ENCODE results near the gene EYA2. TPM values are rescaled to one million over a fixed set of nuclear protein-coding genes. Genes with fewer than 3 reads are reported as not detected.

Gene EYA2
- total RNA-seq, 1 experiment from 2014 or later: 0.33 TPM

GRCh38 chr20:47044938-47045337 lies 150.3 kb downstream of the EYA2 start:
- H3K4me1 ChIP-seq (ENCODE audit: insufficient read depth, low read length): no peaks in the 10 kb centered on the region
- H3K36me3 ChIP-seq (ENCODE audit: low read depth, low read length): no peaks in the 10 kb centered on the region
- DNase-seq (no peak), ATAC-seq (no peak)
- H3K4me2 ChIP-seq (ENCODE audit: low read length): no peak overlapping the region
- H3K9me2 ChIP-seq (replicated peaks; ENCODE audit: low read length): no peaks in the 10 kb centered on the region
- no TSS peak for BruUV-seq (replicated peaks)
- H3F3A ChIP-seq (ENCODE audit: low read length, unreplicated experiment): no peaks in the 10 kb centered on the region
- no peaks in the 10 kb centered on the region for H3K9me3 ChIP-seq (ENCODE audit: low read length)
- no peak overlapping the region for H3K9ac ChIP-seq (ENCODE audit: low read length)
- peaks cover 51% of the 10 kb centered on the region for H3K27me3 ChIP-seq (ENCODE audit: low read length)
- TF ChIP-seq EZH2 (IDR thresholded peaks at IDR 0.05; ENCODE audit: low read length, unreplicated experiment): no peak
- TF ChIP-seq CTCF (conservative IDR thresholded peaks at IDR 0.05; ENCODE audit: low read depth, low read length): no peak
- TF ChIP-seq EZH2phosphoT487 (IDR thresholded peaks at IDR 0.05; ENCODE audit: borderline replicate concordance, low read length): no peak
- H4K20me1 ChIP-seq (ENCODE audit: low read length): no peaks in the 10 kb centered on the region
- H3K4me3 ChIP-seq (ENCODE audit: low read length): no peak overlapping the region
- H2AFZ ChIP-seq (ENCODE audit: low read length): no peak overlapping the region
- H3K79me2 ChIP-seq (ENCODE audit: low read length): no peaks in the 10 kb centered on the region
- intact Hi-C loops (cut with micrococcal nuclease): no loop called here
- ChIA-PET CTCF (no interaction called here), POLR2A (ENCODE audit: unreplicated experiment) (no interaction called here)
- no peak overlapping the region for H3K27ac ChIP-seq (ENCODE audit: low read length)

GRCh38 chr20:47048054-47048453 lies 153.4 kb downstream of the EYA2 start:
- intact Hi-C loops (cut with micrococcal nuclease): no loop called here
- BruUV-seq (replicated peaks): no TSS peak
- Histone ChIP-seq H3K79me2 (ENCODE audit: low read length) (no peaks in the 10 kb centered on the region), H3K9me2 (replicated peaks; ENCODE audit: low read length) (no peaks in the 10 kb centered on the region), H3K4me2 (ENCODE audit: low read length) (no peak overlapping the region), H3K9ac (ENCODE audit: low read length) (no peak overlapping the region), H3K4me3 (ENCODE audit: low read length) (no peak overlapping the region), H3K9me3 (ENCODE audit: low read length) (no peaks in the 10 kb centered on the region), H3K36me3 (ENCODE audit: low read depth, low read length) (no peaks in the 10 kb centered on the region), H3K27me3 (ENCODE audit: low read length) (peaks cover 61% of the 10 kb centered on the region), H3K27ac (ENCODE audit: low read length) (no peak overlapping the region), H2AFZ (ENCODE audit: low read length) (no peak overlapping the region), H3F3A (ENCODE audit: low read length, unreplicated experiment) (no peaks in the 10 kb centered on the region), H3K4me1 (ENCODE audit: insufficient read depth, low read length) (no peaks in the 10 kb centered on the region), H4K20me1 (ENCODE audit: low read length) (no peaks in the 10 kb centered on the region)
- ATAC-seq: no peak
- no peak for TF ChIP-seq EZH2phosphoT487 (IDR thresholded peaks at IDR 0.05; ENCODE audit: borderline replicate concordance, low read length)
- no peak for TF ChIP-seq CTCF (conservative IDR thresholded peaks at IDR 0.05; ENCODE audit: low read depth, low read length)
- no peak for TF ChIP-seq EZH2 (IDR thresholded peaks at IDR 0.05; ENCODE audit: low read length, unreplicated experiment)
- no peak for DNase-seq
- ChIA-PET POLR2A (ENCODE audit: unreplicated experiment) (no interaction called here), CTCF (no interaction called here)

DNA sequence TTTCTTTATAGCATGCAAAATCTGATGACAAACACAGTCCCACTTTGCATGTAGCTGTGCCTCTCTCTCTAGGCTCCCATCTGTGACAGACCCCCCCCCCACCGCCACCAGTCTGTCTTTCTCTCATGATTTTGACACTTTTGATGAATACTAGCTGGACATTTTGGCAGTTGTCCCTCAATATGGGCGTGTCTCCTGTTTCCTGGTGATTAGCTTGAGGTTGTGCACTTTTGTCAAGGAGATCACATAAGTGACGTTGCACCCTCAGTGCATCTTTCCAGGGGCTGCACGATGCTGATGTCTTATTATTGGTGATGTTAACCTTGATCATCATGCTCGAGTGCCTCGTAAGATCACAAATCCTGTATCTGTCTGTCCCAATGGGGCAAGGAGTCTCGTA lies 155.1 kb downstream of the EYA2 start:
- no peaks in the 10 kb centered on the region for H3K79me2 ChIP-seq (ENCODE audit: low read length)
- H3K9me2 ChIP-seq (replicated peaks; ENCODE audit: low read length): no peaks in the 10 kb centered on the region
- H3K4me2 ChIP-seq (ENCODE audit: low read length): no peak overlapping the region
- no peaks in the 10 kb centered on the region for H4K20me1 ChIP-seq (ENCODE audit: low read length)
- no peak overlapping the region for H3K4me3 ChIP-seq (ENCODE audit: low read length)
- H3K9me3 ChIP-seq (ENCODE audit: low read length): no peaks in the 10 kb centered on the region
- CTCF ChIA-PET: no interaction called here
- intact Hi-C loops (cut with micrococcal nuclease): no loop called here
- peaks cover 61% of the 10 kb centered on the region for H3K27me3 ChIP-seq (ENCODE audit: low read length)
- no peak for DNase-seq
- BruUV-seq (replicated peaks): no TSS peak
- no peak overlapping the region for H2AFZ ChIP-seq (ENCODE audit: low read length)
- no peaks in the 10 kb centered on the region for H3K36me3 ChIP-seq (ENCODE audit: low read depth, low read length)
- H3K9ac ChIP-seq (ENCODE audit: low read length): no peak overlapping the region
- no peak for ATAC-seq
- no peaks in the 10 kb centered on the region for H3K4me1 ChIP-seq (ENCODE audit: insufficient read depth, low read length)
- no peak overlapping the region for H3K27ac ChIP-seq (ENCODE audit: low read length)
- no peaks in the 10 kb centered on the region for H3F3A ChIP-seq (ENCODE audit: low read length, unreplicated experiment)
- POLR2A ChIA-PET (ENCODE audit: unreplicated experiment): no interaction called here
- TF ChIP-seq EZH2phosphoT487 (IDR thresholded peaks at IDR 0.05; ENCODE audit: borderline replicate concordance, low read length) (no peak), EZH2 (IDR thresholded peaks at IDR 0.05; ENCODE audit: low read length, unreplicated experiment) (no peak), CTCF (conservative IDR thresholded peaks at IDR 0.05; ENCODE audit: low read depth, low read length) (no peak)
